GM18502 (cell line): ENCODE data around the gene WDR49.
A peak's percentile ranks its signal among the peaks of the same experiment; 100 is the strongest.

ENCODE experiments used
- ATAC-seq: cut with Tn5 transposase; IDR thresholded peaks from one replicate; pipeline ENCODE4 v1.9.1; 2021; ENCODE audit warnings: mild to moderate bottlenecking; ENCODE audit not compliant: unreplicated experiment, poor library complexity

Gene WDR49

DNA sequence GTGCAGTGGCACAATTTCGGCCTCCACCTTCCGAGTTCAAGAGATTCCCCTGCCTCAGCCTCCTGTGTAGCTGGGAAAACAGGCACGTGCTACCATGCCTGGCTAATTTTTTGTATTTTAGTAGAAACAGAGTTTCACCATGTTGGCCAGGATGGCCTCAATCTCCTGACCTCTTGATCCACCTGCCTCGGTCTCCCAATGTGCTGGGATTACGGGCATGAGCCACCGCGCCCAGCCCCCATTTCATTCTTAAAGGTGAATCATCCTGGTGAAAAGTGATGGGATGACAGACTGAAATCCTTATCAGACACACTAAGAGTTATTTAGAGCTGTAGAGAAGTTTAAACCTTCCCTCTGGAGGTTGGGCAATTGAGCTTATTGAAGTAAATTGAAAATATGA is 155.8 kb downstream of the WDR49 start:
- ATAC-seq, result no peak

DNA sequence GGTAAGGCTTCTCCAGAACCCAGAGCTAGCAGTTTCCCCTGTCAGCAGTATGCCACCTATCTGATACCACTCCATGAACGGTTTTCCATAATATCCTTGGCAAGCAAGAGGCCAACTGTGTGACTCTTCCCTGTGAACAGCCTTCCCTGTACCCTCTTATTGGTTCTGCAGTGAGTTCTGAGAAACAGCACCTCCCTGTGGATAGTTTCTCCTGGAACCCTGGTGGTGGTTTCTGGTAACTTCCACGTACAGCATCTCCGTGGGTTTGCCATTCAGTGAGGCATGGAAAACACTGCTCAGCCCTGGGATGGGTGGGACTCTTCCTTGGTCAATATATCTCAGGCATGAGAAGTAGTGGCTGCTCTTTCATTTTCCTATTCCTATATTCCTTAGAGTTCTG is 160.5 kb downstream of the WDR49 start:
- peak; percentile 42 for ATAC-seq

DNA sequence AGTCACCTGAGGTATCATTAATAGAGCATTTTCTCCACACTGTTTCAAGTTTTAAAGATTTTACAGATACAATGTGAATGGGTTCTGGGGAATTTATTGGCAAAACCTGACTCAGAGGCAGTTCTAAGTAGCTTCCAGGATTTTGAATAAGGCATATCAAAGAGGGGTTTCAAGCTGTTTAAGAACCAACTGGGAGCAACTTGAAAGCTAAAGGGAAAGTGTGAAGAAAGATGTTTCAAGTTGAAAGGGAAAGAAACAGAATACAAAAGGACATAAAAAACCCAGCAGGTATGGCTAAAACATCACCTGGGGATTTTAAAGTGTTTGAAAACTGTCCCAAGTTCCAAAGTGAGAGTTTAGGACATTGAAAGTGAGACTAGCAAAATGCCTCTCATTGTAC is 162.1 kb downstream of the WDR49 start:
- no peak for ATAC-seq

DNA sequence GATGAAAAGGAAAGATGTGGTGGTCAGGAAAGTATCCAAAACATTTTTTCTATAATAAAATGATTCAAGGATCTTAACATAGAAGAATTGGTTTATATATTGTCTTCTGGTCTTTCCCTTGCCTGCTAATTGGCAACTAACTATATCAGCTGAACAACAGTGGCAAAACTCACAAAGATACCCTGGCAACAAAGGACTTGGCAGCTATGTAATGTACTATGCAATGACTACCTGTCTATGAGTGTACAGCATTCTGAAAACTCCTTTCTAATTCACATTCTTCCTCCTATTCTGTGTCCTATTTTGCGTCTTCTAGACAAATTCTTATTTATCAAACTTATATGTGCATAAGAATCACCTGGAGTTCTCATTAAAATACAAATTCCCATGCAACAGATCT is 164.2 kb downstream of the WDR49 start:
- no peak for ATAC-seq

DNA sequence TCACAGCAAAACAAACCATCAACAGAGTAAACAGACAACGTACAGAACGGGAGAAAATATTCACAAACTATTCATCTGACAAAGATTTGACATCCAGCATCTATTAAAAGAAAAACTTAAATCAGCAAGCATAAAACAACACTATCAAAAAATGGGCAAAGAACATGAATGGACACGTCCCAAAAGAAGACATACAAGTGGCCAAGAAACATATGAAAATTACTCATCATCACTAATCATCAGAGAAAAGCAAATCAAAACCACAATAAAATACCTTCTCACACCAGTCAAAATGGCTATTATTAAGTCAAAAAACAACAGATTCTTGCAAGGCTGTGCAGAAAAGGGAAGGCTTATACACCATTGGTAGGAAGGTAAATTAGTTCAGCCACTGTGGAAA is 166.2 kb downstream of the WDR49 start:
- ATAC-seq, result no peak

DNA sequence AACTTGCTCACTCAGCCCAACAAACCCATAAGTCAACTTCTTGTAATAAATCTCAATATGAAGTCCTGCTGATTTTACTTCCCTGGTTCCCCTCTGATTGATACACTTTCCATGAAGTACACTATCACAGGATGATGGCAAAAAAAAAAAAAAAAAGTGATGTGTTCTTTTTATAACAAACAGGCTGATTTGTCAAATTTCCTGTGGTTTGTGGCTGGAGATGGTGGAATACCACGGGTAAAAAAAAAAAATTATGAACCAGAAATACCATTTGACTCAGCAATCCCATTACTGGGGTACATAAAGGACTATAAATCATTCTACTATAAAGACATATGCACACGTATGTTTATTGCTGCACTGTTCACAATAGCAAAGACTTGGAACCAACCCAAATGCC is 169.2 kb downstream of the WDR49 start:
- no peak for ATAC-seq

DNA sequence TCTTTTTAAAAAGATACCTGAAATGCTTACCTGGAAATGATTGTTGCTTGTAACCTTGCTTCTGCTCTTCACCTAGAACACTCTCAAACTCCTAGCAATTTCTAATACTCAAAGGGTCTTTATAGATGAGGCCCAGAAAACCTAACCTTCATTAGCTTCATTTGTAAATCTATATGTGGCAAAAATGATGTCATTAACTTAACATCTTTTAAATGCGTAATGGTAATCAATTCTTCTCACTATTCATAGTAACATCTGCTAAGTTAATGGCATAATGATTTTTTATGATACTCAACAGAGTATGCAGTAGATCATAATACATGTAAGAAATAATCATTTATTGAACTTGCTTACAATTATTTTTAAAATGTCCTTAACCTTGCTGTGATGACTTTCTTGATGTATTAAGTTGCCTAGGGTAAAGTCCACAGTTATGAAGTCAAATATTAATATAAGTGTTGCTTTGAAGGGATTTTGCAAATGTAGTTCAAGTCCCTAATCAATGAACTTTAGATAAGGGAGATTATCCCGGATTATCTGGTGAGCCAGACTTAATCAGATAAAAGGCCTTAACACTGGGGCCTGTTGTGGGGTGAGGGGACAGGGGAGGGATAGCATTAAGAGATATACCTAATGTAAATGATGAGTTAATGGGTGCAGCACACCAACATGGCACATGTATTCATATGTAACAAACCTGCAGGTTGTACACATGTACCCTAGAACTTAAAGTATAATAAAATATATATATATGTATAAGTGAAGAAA is 169.8 kb downstream of the WDR49 start:
- ATAC-seq, result no peak

DNA sequence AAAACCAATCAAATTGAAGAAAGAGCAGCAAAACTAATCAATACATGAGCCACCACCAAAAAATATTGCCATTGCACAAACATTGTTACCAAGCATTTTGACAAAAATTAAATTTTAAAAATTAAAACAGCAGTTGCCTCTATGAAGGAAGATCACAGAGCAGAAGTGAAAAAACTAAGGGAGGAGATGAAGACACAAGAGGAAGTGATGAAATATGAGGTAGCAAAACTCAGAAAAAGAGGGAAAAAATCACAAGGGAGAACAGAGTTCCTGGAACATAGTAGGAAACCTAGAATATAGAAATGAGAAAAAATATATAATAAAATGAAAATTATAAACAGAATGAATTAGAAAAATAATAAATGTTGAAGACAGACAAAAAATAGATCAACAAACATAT is 172.6 kb downstream of the WDR49 start:
- ATAC-seq, result no peak

DNA sequence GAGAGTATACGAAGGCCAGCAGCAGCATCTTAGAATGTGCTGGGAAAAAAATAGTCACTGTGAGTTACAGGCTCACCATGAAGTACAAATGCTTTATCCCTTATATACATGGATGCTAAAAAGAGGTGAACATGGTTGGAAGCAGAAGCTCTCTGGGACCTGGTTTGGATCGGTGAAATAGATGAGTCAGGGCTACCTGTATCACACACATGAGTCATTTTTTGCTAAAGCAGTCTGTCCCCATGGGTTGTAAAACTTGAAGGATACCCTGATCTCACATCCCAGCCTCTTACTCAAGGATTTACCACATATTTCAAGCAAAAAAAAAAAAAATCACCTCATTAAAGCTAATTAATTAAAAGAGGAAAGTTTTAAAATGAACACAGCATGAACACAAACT is 173.0 kb downstream of the WDR49 start:
- ATAC-seq, result no peak

DNA sequence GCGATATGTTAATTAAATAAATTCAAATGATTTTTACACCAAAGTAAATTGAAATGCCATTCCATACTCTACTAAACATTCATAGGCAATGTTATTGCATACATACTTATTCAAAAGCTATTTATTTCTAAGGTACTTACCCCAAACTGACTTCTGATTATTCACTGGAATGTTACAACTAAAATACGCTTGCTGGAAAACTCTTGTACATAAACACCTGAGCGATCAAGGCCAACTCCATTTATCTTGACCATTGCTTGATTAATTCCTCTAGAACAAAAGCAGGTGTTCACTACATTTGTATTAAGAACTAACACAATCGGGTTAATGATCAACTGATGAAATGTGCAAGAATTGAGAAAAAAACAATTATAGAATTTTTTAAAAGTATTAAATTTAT is 179.9 kb downstream of the WDR49 start, which contains the start of gene SERPINI2:
Gene SERPINI2, minus strand, starts transcription at position 180 of the 400 bp plus-strand sequence. CDS start 2,208 bp downstream, outside the sequence.
- ATAC-seq, result no peak

DNA sequence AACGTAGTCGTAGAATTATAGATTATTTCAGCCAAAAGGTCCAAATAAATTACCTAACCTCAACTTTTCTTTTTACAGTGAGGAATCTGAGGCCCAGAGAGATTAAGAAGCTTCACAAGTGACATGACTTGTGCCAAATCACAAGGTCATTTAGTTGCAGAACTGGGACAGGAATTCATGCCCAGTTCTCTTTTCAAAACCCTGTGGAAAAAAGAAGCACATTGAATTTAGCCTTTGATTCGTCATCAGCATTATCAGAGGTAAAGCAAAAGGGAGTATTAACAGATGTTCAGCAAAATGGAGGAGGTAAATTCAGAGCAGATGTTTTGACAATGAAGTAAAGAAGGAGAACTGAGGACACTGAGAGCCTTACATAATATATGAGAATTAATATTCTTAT is 184.4 kb downstream of the WDR49 start:
- no peak for ATAC-seq

DNA sequence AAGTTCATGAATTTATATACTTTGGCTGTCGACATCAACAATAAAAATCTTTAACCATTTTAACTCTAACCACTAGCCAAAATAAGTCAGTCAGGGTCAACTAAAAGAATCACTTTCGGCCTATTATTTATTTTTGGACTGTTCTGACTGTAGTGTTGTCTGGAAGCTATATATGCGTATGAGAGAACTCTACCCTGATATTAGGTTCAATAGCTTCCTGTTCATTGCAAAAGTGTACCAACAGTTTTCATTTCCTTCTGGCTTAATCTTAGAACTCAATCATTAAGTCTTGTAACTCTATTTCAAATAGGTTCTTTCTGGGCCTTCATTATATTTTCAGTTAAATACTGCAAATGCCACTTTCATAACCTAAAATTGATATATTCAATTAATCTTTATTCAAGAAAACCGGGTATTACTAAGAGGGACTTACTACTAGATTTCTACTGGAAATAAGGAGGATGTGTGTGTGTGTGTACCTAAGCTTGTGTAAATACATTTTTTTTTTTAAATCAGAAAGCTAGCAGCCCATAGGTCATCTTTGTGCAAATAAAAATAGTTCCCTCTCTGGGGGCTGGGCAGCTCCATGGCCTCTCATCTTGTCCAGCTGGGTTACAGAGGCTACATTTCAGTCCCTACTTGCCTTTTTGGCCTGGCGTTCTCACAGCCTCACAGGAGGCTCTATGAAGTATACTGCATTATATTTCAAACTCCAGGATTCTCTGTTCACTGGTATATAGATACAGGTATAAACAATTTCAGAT is 185.7 kb downstream of the WDR49 start:
- no peak for ATAC-seq

DNA sequence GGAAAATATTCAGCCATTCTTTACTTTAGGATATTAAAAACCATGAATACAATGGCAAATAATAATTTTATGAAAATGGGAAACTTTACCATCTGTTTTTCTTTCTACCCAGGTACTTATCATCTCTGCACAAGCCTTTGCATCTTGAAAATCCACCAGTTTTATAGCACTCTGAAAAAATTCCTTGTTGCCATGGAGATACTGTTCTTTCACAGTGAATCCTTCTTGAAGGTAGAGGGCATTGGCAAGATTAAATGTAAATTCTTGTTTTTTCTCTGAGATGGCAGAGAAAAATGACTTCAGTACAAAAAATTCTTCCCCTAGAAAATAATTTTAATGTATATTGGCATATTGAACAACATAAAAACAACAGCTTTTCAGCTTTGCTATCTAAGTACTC is 186.8 kb downstream of the WDR49 start:
- no peak for ATAC-seq

DNA sequence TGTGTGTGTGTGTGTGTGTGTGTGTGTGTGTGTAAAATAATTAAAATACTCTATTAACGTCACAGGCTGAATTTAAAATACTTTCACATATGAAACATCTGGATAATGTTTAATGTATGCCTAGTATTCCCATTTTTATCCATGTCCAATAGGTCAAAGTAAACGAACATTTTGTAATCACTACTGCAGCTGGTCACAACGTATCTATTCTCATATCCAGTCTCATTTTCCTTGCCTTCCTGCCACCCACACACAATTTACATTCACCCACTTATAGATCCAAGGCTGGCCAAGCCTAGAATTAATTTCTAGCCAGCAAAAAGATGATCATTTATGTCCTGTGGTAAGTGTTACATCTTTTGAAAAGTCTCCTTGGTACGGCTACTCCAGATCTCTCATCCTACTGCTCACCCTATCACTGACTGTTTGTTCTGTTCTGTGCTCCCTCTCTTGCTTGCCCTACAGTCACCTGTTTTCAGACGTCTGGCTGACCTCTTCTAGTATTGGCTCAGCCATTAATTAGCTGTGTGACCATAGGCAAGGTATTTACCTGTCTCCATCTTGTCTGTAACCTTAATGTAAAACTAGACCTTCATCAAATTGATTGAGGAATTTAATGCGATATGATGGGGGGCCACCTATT is 197.5 kb downstream of the WDR49 start:
- no peak for ATAC-seq

DNA sequence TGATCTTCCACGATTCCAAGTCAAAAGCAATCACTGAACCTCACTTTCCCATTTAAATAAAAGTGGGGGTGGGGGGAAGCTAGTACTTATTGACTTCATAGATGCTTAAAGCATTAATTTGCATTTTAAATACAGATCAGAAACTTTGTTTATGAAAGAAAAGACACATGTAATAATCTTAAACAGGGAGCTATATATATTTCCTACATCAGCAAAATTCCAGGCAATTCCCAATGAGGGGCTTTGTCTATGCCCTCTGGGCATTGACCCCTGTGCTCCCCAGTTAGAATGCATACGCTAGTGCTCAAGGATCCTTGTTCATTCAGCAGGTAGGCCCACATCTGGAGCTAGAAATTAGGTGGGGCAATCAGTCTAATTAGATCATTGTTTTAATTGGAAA is 199.9 kb downstream of the WDR49 start:
- ATAC-seq, result no peak

DNA sequence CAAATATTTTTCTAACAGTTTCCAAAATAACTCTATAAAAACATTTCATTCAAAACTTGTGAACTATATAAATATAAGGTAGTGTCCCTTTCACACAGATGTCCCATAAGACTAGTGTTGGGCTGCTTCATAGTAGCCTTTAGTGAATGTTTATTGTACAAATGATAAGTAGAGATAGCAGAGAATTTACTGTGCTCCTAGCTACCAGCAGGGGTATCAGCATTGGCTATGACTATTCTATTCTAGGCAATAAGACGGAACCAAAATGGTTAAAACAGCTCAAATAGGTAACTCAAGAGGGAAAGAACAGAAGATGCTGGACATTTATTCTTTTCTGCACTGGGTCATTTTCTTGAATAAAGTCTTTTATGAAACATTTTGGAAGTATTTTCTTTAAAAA is 202.5 kb downstream of the WDR49 start:
- no peak for ATAC-seq

DNA sequence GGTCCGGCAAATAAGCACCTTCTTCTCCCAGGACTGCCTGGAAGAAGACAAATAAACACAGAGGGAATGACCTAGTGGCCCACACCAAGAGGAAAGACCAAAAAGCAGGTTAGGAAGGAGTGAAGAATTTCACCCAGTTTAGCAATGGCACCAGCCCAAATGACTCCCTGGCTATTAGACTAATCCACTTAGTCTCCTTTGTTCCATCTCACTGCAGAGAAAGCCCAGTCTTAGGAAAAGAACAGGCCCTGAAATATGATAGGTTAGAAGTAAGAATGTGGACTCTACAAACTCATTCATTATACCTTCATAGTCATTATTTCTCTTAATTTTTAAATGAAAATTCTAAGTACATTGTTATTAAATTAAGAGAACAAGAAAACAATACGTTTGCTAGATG is 203.1 kb downstream of the WDR49 start:
- ATAC-seq, result no peak

DNA sequence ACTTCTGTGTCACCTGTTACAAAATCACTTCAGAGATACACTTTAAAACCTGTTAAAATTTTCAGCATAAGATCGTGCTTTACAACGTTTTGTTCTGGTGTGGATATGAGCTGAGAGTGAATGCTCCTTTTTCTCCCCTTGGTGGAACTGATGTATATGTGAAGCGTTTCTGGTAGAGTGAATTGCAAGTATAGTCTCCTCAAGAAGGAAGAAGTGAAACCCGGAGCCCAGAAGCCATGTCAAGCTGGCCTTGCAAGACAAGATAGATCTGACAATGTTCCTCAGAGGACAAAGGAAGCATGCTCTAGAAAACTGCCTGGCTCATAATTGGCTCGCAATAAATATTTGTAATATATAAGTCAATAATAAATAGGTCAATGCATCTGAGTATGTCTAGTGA is 203.5 kb downstream of the WDR49 start:
- peak; percentile 67 for ATAC-seq

DNA sequence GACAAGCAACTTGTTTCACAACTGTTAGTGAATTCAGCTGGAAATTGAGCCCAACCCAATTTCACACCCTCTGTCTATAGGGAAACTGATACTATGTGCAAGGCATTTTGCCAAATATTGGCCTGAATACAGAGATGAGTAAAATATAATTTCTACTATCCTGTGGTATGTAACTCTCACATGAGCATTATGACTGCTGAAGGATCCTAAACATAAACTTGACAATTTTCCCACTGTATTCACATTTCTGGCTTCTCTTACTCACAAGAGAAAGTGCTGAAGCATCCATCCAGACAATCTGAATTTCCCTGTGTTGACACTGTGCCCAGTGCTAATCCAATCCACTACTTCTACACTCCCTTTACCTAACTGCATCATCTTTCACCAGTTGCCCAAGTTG is 208.3 kb downstream of the WDR49 start:
- ATAC-seq, result no peak

DNA sequence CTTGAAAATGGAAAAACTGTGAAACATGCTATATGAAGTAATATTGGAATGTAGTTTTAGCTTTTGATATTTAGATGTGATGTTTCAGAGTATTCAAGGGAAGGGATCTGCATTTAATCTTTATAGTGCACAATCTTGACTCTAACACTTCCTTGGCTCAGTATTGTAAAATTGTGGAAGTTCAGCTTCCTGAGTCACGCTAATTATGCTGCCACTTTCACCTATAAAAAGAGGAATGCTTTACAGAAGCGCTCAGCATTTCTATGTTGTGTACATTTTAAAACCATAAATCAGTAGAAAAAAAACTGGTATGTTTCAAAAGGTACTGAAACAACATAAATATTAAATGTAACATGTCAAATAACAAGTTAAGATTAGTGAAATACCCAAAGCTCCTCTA is 212.5 kb downstream of the WDR49 start:
- ATAC-seq, result no peak

DNA sequence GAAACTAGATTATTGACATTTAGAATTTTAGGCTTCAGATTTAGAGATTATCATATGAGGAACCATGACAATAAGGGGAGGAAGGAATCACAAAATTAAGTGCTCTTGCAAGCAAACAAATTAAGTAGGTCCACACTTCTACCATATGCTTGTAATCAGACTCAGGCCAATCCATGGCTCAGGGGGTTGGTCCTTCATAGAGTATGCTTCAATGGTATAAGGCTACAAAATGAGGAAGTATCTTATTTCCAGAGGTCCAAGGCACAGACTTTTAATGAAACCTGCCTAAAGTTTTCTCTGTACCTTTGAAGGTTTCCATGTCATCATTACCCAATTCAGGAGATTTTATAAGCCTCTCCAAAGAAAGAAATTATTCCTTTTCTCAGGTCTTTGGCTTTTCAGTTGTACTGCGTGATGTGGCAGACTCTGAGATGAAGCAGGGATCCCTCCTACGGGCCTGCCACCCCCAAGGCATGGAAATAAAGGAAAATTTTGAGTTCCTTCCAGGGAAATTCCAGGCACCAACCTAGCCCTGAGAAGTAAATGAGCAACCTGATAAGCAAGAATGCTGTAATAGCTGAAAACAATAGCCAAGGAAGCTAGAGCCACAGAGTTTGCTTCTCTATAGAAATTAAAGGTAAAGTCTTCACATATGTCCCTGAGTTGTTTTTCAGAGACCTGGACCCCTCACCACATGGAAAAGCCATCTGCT is 216.2 kb downstream of the WDR49 start:
- ATAC-seq, result no peak
